ENCODE results near the gene STIM1. TPM values are rescaled to one million over a fixed set of nuclear protein-coding genes. Genes with fewer than 3 reads are reported as not detected.
"Not testable (repeated sequence)": the region's sequence is repeated elsewhere in the genome, so short reads cannot be mapped to it uniquely, and the experiment has no call there.

STIM1 gene
- total RNA-seq, 4 donors from 2014 or later, result 42.4 to 114 (median 72.8) TPM

- Histone ChIP-seq H3K9me3 (no peaks in the 10 kb centered on the region), H3K4me1 (peaks cover 0 to 20% (median 0%) of the 10 kb centered on the region in 3 donors), H3K27ac (no peak overlapping the region), H3K27me3 (no peaks in the 10 kb centered on the region), H3K4me3 (no peak overlapping the region), H3K36me3 (no peaks in the 10 kb centered on the region)
- WGBS, 2 donors (ENCODE audit: low coverage in 1 of 2), result 75 to 100% methylated on average over 1 of the region's 3 CpGs
- TF ChIP-seq POLR2A (IDR thresholded peaks at IDR 0.05), result no peak
- TF ChIP-seq EP300 (IDR thresholded peaks at IDR 0.05), result no peak
- no peak for TF ChIP-seq POLR2AphosphoS5 (IDR thresholded peaks at IDR 0.05)
- TF ChIP-seq, protein P1, sequence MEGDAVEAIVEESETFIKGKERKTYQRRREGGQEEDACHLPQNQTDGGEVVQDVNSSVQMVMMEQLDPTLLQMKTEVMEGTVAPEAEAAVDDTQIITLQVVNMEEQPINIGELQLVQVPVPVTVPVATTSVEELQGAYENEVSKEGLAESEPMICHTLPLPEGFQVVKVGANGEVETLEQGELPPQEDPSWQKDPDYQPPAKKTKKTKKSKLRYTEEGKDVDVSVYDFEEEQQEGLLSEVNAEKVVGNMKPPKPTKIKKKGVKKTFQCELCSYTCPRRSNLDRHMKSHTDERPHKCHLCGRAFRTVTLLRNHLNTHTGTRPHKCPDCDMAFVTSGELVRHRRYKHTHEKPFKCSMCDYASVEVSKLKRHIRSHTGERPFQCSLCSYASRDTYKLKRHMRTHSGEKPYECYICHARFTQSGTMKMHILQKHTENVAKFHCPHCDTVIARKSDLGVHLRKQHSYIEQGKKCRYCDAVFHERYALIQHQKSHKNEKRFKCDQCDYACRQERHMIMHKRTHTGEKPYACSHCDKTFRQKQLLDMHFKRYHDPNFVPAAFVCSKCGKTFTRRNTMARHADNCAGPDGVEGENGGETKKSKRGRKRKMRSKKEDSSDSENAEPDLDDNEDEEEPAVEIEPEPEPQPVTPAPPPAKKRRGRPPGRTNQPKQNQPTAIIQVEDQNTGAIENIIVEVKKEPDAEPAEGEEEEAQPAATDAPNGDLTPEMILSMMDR (IDR thresholded peaks at IDR 0.05), result no peak
- no peak for ATAC-seq
These were observed 45.0 kb upstream of the STIM1 start for GRCh38 chr11:3810446-3810845.

- WGBS, 2 donors (ENCODE audit: low coverage in 1 of 2), result 100% methylated on average over 4 of the region's 4 CpGs
- Histone ChIP-seq H3K4me1 (peaks cover 0 to 20% (median 0%) of the 10 kb centered on the region in 3 donors), H3K9me3 (no peaks in the 10 kb centered on the region), H3K36me3 (no peaks in the 10 kb centered on the region), H3K4me3 (no peak overlapping the region), H3K27me3 (no peaks in the 10 kb centered on the region), H3K27ac (no peak overlapping the region)
- TF ChIP-seq POLR2A (IDR thresholded peaks at IDR 0.05), result no peak
- TF ChIP-seq, protein P1 (IDR thresholded peaks at IDR 0.05), result no peak
- no peak for TF ChIP-seq POLR2AphosphoS5 (IDR thresholded peaks at IDR 0.05)
- TF ChIP-seq EP300 (IDR thresholded peaks at IDR 0.05), result no peak
- ATAC-seq, result no peak
These were observed 44.5 kb upstream of the STIM1 start for GRCh38 chr11:3810951-3811350.

GRCh38 chr11:3814832-3815231 lies 40.6 kb upstream of the STIM1 start:
- not testable (repeated sequence) for H3K4me1 ChIP-seq, ATAC-seq, H3K27me3 ChIP-seq, H3K4me3 ChIP-seq, H3K36me3 ChIP-seq, H3K27ac ChIP-seq, H3K9me3 ChIP-seq
- WGBS, 2 donors (ENCODE audit: low coverage in 1 of 2), result 92 to 100% methylated on average over 2 to 4 of the region's 5 CpGs

DNA sequence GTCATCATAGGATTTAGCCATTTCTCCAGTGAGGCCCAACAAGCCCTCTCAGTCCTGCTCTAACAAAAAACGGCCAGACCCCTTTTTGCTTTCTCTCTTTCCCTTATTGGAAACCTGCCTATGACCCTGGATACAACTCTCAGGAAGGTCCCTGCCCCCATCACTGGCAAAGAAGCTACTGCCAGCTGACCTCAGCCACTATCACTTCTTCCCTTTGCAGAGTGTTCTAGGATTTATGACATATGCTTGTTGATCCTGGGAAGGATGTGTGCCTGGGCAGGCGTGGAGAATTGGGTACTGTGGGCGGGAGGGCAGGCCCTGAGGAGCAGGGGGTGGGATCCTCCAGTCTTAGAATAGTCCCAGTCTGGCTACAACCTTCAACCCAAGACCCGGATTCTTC lies 39.6 kb upstream of the STIM1 start:
- Histone ChIP-seq H3K4me1 (no peaks in the 10 kb centered on the region), H3K36me3 (no peaks in the 10 kb centered on the region), H3K27ac (no peak overlapping the region), H3K4me3 (no peak overlapping the region), H3K27me3 (no peaks in the 10 kb centered on the region), H3K9me3 (no peaks in the 10 kb centered on the region)
- ATAC-seq, result no peak
- 80 to 83% methylated on average over 1 of the region's 4 CpGs for WGBS, 2 donors (ENCODE audit: low coverage in 1 of 2)
- TF ChIP-seq POLR2AphosphoS5 (IDR thresholded peaks at IDR 0.05), result no peak
- no peak for TF ChIP-seq POLR2A (IDR thresholded peaks at IDR 0.05)
- TF ChIP-seq EP300 (IDR thresholded peaks at IDR 0.05), result no peak
- TF ChIP-seq, protein P1 (IDR thresholded peaks at IDR 0.05), result no peak

GRCh38 chr11:3816673-3817072 lies 38.8 kb upstream of the STIM1 start:
- no peak overlapping the region for H3K4me3 ChIP-seq
- TF ChIP-seq POLR2AphosphoS5 (IDR thresholded peaks at IDR 0.05) (no peak), EP300 (IDR thresholded peaks at IDR 0.05) (no peak), POLR2A (IDR thresholded peaks at IDR 0.05) (no peak)
- TF ChIP-seq, protein P1 (IDR thresholded peaks at IDR 0.05), result no peak
- ATAC-seq, result no peak
- no peak overlapping the region for H3K27ac ChIP-seq
- WGBS, 2 donors (ENCODE audit: low coverage in 1 of 2), result 100% methylated on average over 1 of the region's 2 CpGs; no CpG with 5 or more reads in 1 of the 2 donors
- H3K4me1 ChIP-seq, result no peaks in the 10 kb centered on the region
- H3K27me3 ChIP-seq, result no peaks in the 10 kb centered on the region
- no peaks in the 10 kb centered on the region for H3K9me3 ChIP-seq
- no peaks in the 10 kb centered on the region for H3K36me3 ChIP-seq

All from gastroesophageal sphincter (tissue), 4 donors.